IPS DF 6.9 (cell line): ENCODE data around the gene TNNT3.

Source experiments
- DNase-seq: peaks from one replicate; pipeline ENCODE4 v3.0.0-alpha.2; 2013; ENCODE audit warnings: low read depth, low spot score
- H3K27ac ChIP-seq: one replicate; pipeline ENCODE4 v1.5.1; 2013; ENCODE audit warnings: low read length, control low read depth
- H3K27me3 ChIP-seq: 2 replicates; pipeline ENCODE4 v1.6.1; 2013; ENCODE audit warnings: mild to moderate bottlenecking, low read length; ENCODE audit not compliant: control insufficient read depth, insufficient read depth
- H3K36me3 ChIP-seq: 2 replicates; pipeline ENCODE4 v1.6.1; 2013; ENCODE audit warnings: low read length; ENCODE audit not compliant: control insufficient read depth, insufficient read depth
- H3K4me1 ChIP-seq: 2 replicates; pipeline ENCODE4 v1.6.1; 2013; ENCODE audit warnings: low read length; ENCODE audit not compliant: control insufficient read depth, insufficient read depth
- H3K4me3 ChIP-seq: 2 replicates; pipeline ENCODE4 v1.5.1; 2013; ENCODE audit warnings: mild to moderate bottlenecking, low read length
- H3K9me3 ChIP-seq: 2 replicates; pipeline ENCODE4 v1.6.1; 2013; ENCODE audit warnings: low read length, inconsistent platforms; ENCODE audit not compliant: control insufficient read depth, insufficient read depth
- WGBS: extraction: QIAGEN DNeasy Blood & Tissue Kit; methylation state at CpG from one replicate; pipeline ENCODE4 v1.1.7; 2013; ENCODE audit warnings: mixed read lengths, missing lambda C conversion rate; ENCODE audit not compliant: insufficient read length, insufficient coverage; 5-methylcytosine and 5-hydroxymethylcytosine counted together

Gene TNNT3

DNA sequence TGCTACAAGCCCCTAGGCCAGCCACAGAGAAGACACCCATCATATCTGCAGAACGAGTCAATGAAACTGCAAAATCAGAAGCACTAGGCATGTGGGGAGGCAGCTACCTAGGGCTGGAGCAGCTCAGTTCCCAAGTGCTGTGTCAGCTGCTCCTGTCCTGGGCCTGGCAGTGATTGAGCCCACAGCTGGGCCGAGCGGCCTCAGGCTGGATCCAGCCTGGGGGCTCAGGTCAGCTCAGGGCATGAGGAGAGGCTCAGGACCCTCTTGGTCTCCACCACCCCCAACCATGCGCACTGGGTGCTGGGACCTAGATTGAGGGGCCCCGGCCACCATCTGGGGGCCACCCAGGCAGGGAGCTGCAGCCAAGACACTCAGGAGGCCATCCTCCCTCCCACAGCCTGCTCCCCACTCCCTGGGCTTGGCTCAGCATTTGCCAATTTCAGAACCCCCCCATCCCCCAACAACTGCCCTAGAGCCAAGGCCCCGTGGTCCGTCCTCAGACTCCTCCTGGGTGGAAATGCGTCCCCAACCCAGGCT lies 2.4 kb upstream of the TNNT3 start:
- Histone ChIP-seq H3K27ac (no peak overlapping the region), H3K27me3 (no peaks in the 10 kb centered on the region), H3K9me3 (no peaks in the 10 kb centered on the region), H3K4me1 (peaks cover 3% of the 10 kb centered on the region), H3K36me3 (no peaks in the 10 kb centered on the region), H3K4me3 (no peak overlapping the region)
- no CpG with 5 or more reads among the region's 8 CpGs for WGBS
- no peak for DNase-seq

DNA sequence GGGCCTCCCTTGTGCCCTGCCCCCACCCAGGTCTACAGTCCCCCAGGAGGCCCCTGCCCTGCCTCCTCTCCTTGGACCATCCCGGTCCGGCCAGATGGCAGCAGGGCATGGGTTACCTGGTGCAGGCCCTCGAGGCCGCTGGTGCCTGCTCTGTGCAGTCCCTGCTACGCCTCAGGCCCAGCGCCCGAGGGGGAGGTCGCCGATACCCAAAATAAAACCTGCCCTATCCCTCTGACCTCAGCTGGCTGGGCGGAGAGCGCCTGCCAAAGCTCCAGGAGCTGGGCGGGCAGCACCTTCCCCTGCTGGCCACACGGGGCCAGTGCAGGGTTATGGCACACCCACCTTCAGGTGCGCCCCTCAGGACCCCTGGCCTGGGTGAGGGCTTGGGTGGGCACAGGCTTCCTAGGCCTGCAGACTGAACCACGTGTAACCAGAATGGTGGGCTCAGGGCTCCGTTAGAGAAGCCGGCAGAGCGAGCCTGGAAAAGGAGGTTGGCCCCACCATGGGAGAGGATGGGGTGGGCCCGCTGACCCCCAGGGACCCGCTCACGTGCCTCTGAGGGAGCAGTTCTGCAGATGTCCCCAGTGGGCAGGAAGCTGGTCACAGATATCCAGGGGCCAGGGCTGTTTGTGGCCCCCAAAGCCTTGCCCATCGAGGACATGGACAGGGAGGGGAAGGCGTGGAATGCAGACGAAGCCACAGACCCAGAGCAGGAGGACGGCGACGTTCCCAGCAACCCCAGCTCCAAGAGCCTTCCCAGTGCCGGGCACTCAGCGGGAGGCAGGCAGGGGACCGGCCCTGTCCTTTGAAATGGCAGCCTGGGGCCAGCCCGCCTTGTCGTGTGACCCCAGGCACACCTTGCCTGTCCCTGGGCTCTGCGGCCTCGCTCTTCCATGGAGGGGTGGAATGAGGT lies 1.7 kb upstream of the TNNT3 start:
- Histone ChIP-seq H3K4me3 (no peak overlapping the region), H3K4me1 (peaks cover 3% of the 10 kb centered on the region), H3K27ac (no peak overlapping the region), H3K9me3 (no peaks in the 10 kb centered on the region), H3K36me3 (no peaks in the 10 kb centered on the region), H3K27me3 (no peaks in the 10 kb centered on the region)
- DNase-seq, result no peak
- no CpG with 5 or more reads among the region's 34 CpGs for WGBS

DNA sequence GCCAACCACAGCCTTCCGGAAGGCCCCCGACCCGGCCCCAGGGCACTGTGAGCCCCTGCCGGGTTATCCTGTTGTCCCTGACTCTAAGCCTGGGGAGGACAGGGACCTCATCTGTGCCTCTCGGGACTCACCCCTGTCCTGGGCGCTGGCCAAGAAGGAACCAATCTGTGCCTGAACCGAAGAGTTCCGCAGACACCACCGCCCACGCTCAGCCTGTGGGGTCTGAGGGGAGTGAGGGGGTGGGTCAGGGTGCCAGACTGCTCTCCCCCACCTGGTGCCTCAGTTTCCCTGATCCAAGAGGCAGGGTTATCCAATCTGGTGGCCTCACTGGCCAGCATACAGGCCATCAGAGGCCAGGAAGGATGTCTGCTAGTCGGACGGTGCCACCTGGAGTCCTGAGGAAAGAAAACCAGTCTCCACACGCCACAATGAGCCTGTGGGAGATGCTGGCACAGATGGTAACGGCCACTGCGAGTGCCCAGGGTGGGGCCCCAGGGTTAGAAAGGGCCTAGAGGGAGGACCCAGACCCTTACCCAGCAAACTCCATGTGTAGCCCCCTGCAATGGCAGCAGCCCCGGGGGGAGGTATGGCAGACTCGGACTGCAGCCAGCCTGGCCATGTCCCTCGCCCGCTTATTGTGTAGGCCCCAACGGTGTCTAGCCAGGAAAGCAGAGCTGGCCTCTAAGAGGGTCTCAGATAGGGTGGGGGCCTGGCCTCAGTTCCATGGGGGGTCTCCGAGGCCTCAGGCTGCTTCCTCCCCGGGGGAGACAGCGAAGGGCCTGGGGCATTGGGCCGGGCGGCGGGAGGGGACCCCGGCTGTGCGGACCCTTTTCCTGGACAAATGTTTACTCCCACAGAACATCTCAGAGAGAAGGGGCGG lies 827 bp upstream of the TNNT3 start:
- no CpG with 5 or more reads among the region's 29 CpGs for WGBS
- H3K27me3 ChIP-seq, result no peaks in the 10 kb centered on the region
- DNase-seq, result no peak
- H3K36me3 ChIP-seq, result no peaks in the 10 kb centered on the region
- no peak overlapping the region for H3K4me3 ChIP-seq
- H3K4me1 ChIP-seq, result peaks cover 3% of the 10 kb centered on the region
- H3K27ac ChIP-seq, result no peak overlapping the region
- no peaks in the 10 kb centered on the region for H3K9me3 ChIP-seq

- WGBS, result no CpG with 5 or more reads among the region's 25 CpGs
- no peak for DNase-seq
- no peak overlapping the region for H3K27ac ChIP-seq
- no peaks in the 10 kb centered on the region for H3K9me3 ChIP-seq
- peaks cover 3% of the 10 kb centered on the region for H3K4me1 ChIP-seq
- no peaks in the 10 kb centered on the region for H3K27me3 ChIP-seq
- H3K36me3 ChIP-seq, result no peaks in the 10 kb centered on the region
- H3K4me3 ChIP-seq, result no peak overlapping the region
Measured at GRCh38 chr11:1920128-1920908, 815 bp downstream of the TNNT3 start.

- Histone ChIP-seq H3K4me1 (peaks cover 3% of the 10 kb centered on the region), H3K27me3 (no peaks in the 10 kb centered on the region), H3K36me3 (no peaks in the 10 kb centered on the region), H3K9me3 (no peaks in the 10 kb centered on the region), H3K27ac (no peak overlapping the region), H3K4me3 (no peak overlapping the region)
- WGBS, result no CpG with 5 or more reads among the region's 21 CpGs
- no peak for DNase-seq
Measured at GRCh38 chr11:1920909-1921573, 1.5 kb downstream of the TNNT3 start.

GRCh38 chr11:1921574-1922141 lies 2.2 kb downstream of the TNNT3 start:
- no peak for DNase-seq
- no peak overlapping the region for H3K4me3 ChIP-seq
- no peaks in the 10 kb centered on the region for H3K27me3 ChIP-seq

DNA sequence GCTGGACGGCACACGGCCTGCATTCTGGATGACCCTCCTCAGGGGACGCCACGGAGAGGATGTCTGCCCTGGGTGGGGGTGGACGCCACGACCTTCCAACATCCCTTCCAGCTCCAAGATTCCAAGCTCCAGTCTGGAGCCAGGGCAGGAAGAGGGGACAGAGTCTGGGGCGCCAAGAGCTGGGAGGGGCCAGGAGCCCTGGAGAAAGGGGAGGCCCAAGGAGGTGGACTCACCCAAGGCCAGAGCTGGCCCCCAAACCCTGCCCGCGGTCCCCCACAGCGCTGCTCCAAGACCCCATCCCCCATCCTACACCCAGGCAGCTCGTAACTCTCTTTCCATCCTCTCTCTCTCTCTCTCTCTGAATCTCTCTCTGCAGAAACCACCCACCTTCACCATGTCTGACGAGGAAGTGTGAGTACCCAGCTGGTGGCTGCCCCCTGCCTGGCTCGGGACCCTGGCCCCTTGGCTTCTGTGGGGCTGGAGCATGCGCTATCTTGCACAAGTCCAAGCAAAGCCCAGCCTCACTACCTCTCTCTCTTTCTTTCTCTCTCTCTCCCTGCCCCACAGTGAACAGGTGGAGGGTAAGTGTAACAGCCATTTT lies 3.1 kb downstream of the TNNT3 start:
- Histone ChIP-seq H3K9me3 (no peaks in the 10 kb centered on the region), H3K4me1 (no peaks in the 10 kb centered on the region; the same call in 1 of the 2 replicates), H3K36me3 (no peaks in the 10 kb centered on the region), H3K4me3 (no peak overlapping the region), H3K27me3 (no peaks in the 10 kb centered on the region), H3K27ac (no peak overlapping the region)
- no peak for DNase-seq
- no CpG with 5 or more reads among the region's 14 CpGs for WGBS

More at GRCh38 chr11:1921574-1922141, 2.2 kb downstream of the TNNT3 start:
- Histone ChIP-seq H3K27ac (no peak overlapping the region), H3K4me1 (peaks cover 3% of the 10 kb centered on the region), H3K36me3 (no peaks in the 10 kb centered on the region), H3K9me3 (no peaks in the 10 kb centered on the region)
- WGBS, result no CpG with 5 or more reads among the region's 18 CpGs

DNA sequence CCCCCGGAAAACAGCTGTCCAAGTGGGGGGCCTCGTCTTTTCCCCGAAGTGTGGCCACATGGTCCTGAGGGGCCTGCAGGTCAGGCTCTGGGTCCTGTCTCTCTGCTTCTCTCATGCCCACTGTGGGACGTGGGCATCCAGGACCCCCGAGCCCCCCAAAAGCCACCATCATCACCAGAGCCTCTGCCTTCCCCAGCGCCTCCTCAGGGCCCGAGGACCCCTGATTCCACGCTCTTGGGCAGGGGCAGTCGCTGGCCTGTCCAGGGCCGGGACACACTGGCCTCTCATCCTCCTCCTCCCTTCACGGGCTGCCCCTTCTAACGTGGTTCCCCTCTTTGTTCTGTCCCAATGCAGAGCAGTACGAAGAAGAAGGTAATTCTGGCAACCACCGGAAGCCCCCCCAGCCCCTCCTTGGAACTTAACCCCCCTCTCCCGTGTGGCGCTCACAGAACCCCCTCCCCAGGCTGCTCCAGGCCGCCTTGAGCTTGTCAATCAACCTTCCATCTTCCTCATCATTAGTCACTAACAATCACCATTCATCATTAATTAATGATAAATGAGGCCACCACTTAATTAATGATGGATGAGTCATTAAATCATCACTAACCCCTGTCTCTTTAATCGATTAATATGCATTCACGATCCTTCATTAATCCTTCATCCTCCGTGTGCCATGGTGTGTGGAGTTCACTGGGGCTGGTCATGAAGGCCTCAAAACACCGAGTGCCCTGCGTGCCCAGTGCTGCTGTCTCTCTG lies 3.9 kb downstream of the TNNT3 start:
- no peaks in the 10 kb centered on the region for H3K27me3 ChIP-seq
- no CpG with 5 or more reads among the region's 22 CpGs for WGBS
- no peaks in the 10 kb centered on the region for H3K4me1 ChIP-seq
- DNase-seq, result no peak
- no peak overlapping the region for H3K4me3 ChIP-seq
- no peaks in the 10 kb centered on the region for H3K9me3 ChIP-seq
- H3K27ac ChIP-seq, result no peak overlapping the region
- H3K36me3 ChIP-seq, result no peaks in the 10 kb centered on the region

DNA sequence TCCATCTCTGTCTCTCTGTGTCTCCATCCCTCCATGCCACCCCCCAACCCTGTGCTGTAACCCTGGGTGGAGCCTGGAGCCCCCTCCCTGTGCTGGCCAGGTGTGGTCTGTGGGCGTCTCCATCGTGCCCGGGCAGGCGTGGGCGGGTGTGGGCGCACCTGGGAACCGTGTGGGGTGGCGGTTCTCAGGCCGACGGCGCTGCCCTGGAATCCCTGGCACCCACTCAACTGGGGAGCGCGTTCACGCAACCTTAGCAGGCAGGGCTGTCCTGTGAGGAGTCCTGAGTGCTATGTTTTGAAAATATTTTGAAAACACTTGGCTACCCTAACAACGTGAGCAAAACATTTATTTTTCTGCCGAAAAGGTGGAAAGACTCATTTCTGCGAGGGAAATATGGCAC lies 4.7 kb downstream of the TNNT3 start:
- Histone ChIP-seq H3K9me3 (no peaks in the 10 kb centered on the region), H3K36me3 (no peaks in the 10 kb centered on the region), H3K27me3 (no peaks in the 10 kb centered on the region), H3K4me3 (no peak overlapping the region), H3K27ac (no peak overlapping the region), H3K4me1 (no peaks in the 10 kb centered on the region)
- WGBS, result no CpG with 5 or more reads among the region's 17 CpGs
- DNase-seq, result no peak
